DOHH2 (cell line): Measurements from ENCODE around the gene CNKSR1.

Experiments
- EZH2phosphoT487 ChIP-seq: fragments of 200-600 bp; sonication (generic); IDR thresholded peaks from 2 replicates; pipeline ENCODE4 v1.6.1; 2017; ENCODE audit warnings: borderline replicate concordance, mild to moderate bottlenecking, antibody characterized with exemption, low read length, moderate library complexity, mixed read lengths
- TF ChIP-seq, protein P1 (sequence below): fragments of 200-600 bp; sonication (generic); IDR thresholded peaks from one replicate; pipeline ENCODE4 v1.5.1; 2014; ENCODE audit warnings: antibody characterized with exemption, mild to moderate bottlenecking, low read depth, low read length; ENCODE audit not compliant: poor library complexity, severe bottlenecking

DNA sequence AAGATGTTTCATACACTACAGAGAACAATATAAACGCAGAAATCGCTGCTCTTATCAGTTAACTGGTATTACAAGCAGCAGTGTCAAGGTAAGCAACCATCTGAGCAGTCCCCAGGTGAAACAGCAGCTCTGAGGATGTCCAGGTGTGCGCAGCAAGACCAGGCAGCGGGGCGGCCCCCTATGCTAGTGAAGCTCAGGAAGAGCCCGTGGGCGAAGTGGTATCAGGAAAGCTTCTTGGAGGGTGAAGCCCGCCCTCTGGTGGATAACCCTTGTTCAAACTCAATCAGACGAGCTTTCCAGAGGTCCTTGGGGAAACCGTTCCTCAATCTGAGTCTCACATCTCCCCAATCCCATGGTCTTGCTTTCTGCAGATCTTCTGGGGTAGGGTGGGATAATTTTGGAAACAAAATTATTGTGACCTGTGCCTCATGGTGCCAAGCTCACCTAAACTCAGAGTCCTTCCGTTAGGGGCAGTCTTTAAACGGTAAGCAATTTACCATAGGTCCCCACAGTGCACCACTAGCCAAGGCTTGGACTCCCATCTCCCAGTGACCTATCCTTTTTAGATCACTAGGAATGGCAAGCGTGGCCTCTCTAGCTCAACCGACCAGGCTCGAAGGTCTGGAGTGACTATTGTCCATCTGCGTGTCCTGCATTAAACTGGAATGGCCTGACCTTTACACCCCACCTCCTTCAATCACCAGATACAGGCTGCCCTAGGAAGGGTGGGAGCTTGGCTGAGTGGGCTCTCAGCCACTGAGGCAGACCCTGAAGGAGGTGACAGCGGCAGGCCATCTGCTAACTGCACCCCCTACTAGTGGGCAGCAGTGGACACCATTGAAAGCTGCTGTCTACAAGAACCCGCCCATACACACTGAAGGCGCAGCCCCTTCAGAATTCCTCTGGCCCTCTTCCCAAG, 32.0 kb upstream of the CNKSR1 start:
- TF ChIP-seq, protein P1, sequence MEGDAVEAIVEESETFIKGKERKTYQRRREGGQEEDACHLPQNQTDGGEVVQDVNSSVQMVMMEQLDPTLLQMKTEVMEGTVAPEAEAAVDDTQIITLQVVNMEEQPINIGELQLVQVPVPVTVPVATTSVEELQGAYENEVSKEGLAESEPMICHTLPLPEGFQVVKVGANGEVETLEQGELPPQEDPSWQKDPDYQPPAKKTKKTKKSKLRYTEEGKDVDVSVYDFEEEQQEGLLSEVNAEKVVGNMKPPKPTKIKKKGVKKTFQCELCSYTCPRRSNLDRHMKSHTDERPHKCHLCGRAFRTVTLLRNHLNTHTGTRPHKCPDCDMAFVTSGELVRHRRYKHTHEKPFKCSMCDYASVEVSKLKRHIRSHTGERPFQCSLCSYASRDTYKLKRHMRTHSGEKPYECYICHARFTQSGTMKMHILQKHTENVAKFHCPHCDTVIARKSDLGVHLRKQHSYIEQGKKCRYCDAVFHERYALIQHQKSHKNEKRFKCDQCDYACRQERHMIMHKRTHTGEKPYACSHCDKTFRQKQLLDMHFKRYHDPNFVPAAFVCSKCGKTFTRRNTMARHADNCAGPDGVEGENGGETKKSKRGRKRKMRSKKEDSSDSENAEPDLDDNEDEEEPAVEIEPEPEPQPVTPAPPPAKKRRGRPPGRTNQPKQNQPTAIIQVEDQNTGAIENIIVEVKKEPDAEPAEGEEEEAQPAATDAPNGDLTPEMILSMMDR = peak; percentile 74
- TF ChIP-seq EZH2phosphoT487 = no peak
